ENCODE data around the gene TRIM54.
"Not testable (repeated sequence)": the region's sequence is repeated elsewhere in the genome, so short reads cannot be mapped to it uniquely, and the experiment has no call there.

The TRIM54 gene

GRCh38 chr2:27309651-27310050 lies 27.4 kb downstream of the TRIM54 start:
- no peak for DNase-seq (ENCODE audit: extremely low read depth, low read depth)
- no peak overlapping the region for H3K4me3 ChIP-seq (replicated peaks; ENCODE audit: low read depth, low read length)
- no peak for TF ChIP-seq CTCF (IDR thresholded peaks at IDR 0.05; ENCODE audit: low read depth, low read length, missing control alignments)

- no peak overlapping the region for H3K4me3 ChIP-seq (replicated peaks; ENCODE audit: low read depth, low read length)
- no peak for DNase-seq (ENCODE audit: extremely low read depth, low read depth)
- no peak for TF ChIP-seq CTCF (IDR thresholded peaks at IDR 0.05; ENCODE audit: low read depth, low read length, missing control alignments)
Observed at GRCh38 chr2:27312152-27312551, 29.9 kb downstream of the TRIM54 start.

GRCh38 chr2:27313882-27314645 lies 31.8 kb downstream of the TRIM54 start:
- no peak for TF ChIP-seq CTCF (IDR thresholded peaks at IDR 0.05; ENCODE audit: low read depth, low read length, missing control alignments)
- H3K4me3 ChIP-seq (replicated peaks; ENCODE audit: low read depth, low read length): no peak overlapping the region
- DNase-seq (ENCODE audit: extremely low read depth, low read depth): no peak

- no peak for TF ChIP-seq CTCF (IDR thresholded peaks at IDR 0.05; ENCODE audit: low read depth, low read length, missing control alignments)
- no peak overlapping the region for H3K4me3 ChIP-seq (replicated peaks; ENCODE audit: low read depth, low read length)
- no peak for DNase-seq (ENCODE audit: extremely low read depth, low read depth)
Observed at GRCh38 chr2:27314709-27315108, 32.5 kb downstream of the TRIM54 start.

GRCh38 chr2:27315122-27315521 lies 32.9 kb downstream of the TRIM54 start:
- DNase-seq (ENCODE audit: extremely low read depth, low read depth): no peak
- no peak overlapping the region for H3K4me3 ChIP-seq (replicated peaks; ENCODE audit: low read depth, low read length)
- TF ChIP-seq CTCF (IDR thresholded peaks at IDR 0.05; ENCODE audit: low read depth, low read length, missing control alignments): no peak

GRCh38 chr2:27316655-27317412 lies 34.6 kb downstream of the TRIM54 start:
- no peak overlapping the region for H3K4me3 ChIP-seq (replicated peaks; ENCODE audit: low read depth, low read length)
- DNase-seq (ENCODE audit: extremely low read depth, low read depth): no peak
- TF ChIP-seq CTCF (IDR thresholded peaks at IDR 0.05; ENCODE audit: low read depth, low read length, missing control alignments): no peak

- H3K4me3 ChIP-seq (replicated peaks; ENCODE audit: low read depth, low read length); DNase-seq (ENCODE audit: extremely low read depth, low read depth): not testable (repeated sequence)
Observed at GRCh38 chr2:27319839-27320238, 37.6 kb downstream of the TRIM54 start.
